Progenitor cell of endocrine pancreas (in vitro differentiated cells): ENCODE data around the gene MAP2K1. TPM values are rescaled to one million over a fixed set of nuclear protein-coding genes. Genes with fewer than 3 reads are reported as not detected.

Source experiments
- DNase-seq: peaks from one replicate; pipeline ENCODE4 v3.0.0; 2021; ENCODE audit warnings: low spot score; ENCODE audit not compliant: unreplicated experiment
- H3K27ac Mint-ChIP-seq: 2 replicates; pipeline ENCODE4 v1.8.0; 2021; ENCODE audit warnings: mild to moderate bottlenecking, moderate library complexity, mixed read lengths
- H3K27me3 Mint-ChIP-seq: 2 replicates; pipeline ENCODE4 v1.8.0; 2021; ENCODE audit warnings: mixed read lengths
- H3K36me3 Mint-ChIP-seq: 2 replicates; pipeline ENCODE4 v1.8.0; 2022; ENCODE audit warnings: mixed read lengths; ENCODE audit not compliant: insufficient read depth
- H3K4me1 Mint-ChIP-seq: 2 replicates; pipeline ENCODE4 v1.8.0; 2021; ENCODE audit warnings: low read depth, mixed read lengths
- H3K4me3 Mint-ChIP-seq: 2 replicates; pipeline ENCODE4 v1.8.0; 2021; ENCODE audit warnings: low read depth, mild to moderate bottlenecking, moderate library complexity, mixed read lengths
- H3K9me3 Mint-ChIP-seq: 2 replicates; pipeline ENCODE4 v1.8.0; 2021; ENCODE audit warnings: low read depth, mixed read lengths
- total RNA-seq: library from RNA; stranded (reverse); gene quantifications from 2 replicates; pipeline ENCODE4 v1.2.1, GENCODE V29; 2021
- TF ChIP-seq, protein P1 (sequence below): fragments of 200-600 bp; sonication (generic); IDR thresholded peaks from one replicate; pipeline ENCODE4 v1.5.0; 2021; ENCODE audit warnings: antibody characterized with exemption, mild to moderate bottlenecking; ENCODE audit not compliant: unreplicated experiment

Gene MAP2K1
- total RNA-seq, 1 donor from 2014 or later, result 28.6 TPM

DNA sequence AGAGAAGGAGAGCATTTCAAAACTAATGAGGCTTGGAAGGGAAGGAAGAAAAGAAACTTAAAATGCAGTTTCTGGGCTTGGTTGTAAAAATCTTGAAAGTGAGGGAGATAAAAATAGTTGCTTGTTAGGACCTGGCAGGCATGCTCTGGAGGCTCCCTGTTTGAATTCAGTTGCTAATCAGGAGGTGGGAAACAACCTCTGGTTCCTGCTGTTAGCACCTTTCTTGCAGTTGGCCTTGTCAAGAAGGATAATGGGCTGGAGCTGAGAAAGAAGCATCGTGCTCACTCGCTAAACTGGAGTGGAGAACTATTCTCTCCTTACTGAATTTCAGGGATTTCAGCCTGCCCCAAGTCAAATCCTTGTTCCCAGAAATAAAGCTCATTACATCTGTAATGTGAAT, 87.4 kb downstream of the MAP2K1 start:
- Mint-ChIP-seq H3K4me3 (no peak overlapping the region), H3K36me3 (peaks cover 1% of the 10 kb centered on the region)

GRCh38 chr15:66474963-66475362, 88.3 kb downstream of the MAP2K1 start:
- Mint-ChIP-seq H3K36me3 (peaks cover 1% of the 10 kb centered on the region), H3K27ac (no peak overlapping the region), H3K27me3 (no peaks in the 10 kb centered on the region), H3K4me1 (peaks cover 13% of the 10 kb centered on the region), H3K9me3 (no peaks in the 10 kb centered on the region), H3K4me3 (no peak overlapping the region)
- TF ChIP-seq, protein P1, sequence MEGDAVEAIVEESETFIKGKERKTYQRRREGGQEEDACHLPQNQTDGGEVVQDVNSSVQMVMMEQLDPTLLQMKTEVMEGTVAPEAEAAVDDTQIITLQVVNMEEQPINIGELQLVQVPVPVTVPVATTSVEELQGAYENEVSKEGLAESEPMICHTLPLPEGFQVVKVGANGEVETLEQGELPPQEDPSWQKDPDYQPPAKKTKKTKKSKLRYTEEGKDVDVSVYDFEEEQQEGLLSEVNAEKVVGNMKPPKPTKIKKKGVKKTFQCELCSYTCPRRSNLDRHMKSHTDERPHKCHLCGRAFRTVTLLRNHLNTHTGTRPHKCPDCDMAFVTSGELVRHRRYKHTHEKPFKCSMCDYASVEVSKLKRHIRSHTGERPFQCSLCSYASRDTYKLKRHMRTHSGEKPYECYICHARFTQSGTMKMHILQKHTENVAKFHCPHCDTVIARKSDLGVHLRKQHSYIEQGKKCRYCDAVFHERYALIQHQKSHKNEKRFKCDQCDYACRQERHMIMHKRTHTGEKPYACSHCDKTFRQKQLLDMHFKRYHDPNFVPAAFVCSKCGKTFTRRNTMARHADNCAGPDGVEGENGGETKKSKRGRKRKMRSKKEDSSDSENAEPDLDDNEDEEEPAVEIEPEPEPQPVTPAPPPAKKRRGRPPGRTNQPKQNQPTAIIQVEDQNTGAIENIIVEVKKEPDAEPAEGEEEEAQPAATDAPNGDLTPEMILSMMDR, result no peak
- DNase-seq, result no peak

More for the DNA sequence above, 87.4 kb downstream of the MAP2K1 start:
- no peaks in the 10 kb centered on the region for H3K27me3 Mint-ChIP-seq
- no peak for DNase-seq
- peaks cover 13% of the 10 kb centered on the region for H3K4me1 Mint-ChIP-seq
- no peak overlapping the region for H3K27ac Mint-ChIP-seq
- TF ChIP-seq, protein P1, result no peak
- no peaks in the 10 kb centered on the region for H3K9me3 Mint-ChIP-seq

- DNase-seq, result no peak
- peaks cover 9% of the 10 kb centered on the region for H3K4me1 Mint-ChIP-seq
- H3K27ac Mint-ChIP-seq, result no peak overlapping the region
- H3K36me3 Mint-ChIP-seq, result peaks cover 1% of the 10 kb centered on the region
- no peaks in the 10 kb centered on the region for H3K9me3 Mint-ChIP-seq
- H3K27me3 Mint-ChIP-seq, result no peaks in the 10 kb centered on the region
- TF ChIP-seq, protein P1, result no peak
- no peak overlapping the region for H3K4me3 Mint-ChIP-seq
These were observed 89.8 kb downstream of the MAP2K1 start for GRCh38 chr15:66476535-66476934.

DNA sequence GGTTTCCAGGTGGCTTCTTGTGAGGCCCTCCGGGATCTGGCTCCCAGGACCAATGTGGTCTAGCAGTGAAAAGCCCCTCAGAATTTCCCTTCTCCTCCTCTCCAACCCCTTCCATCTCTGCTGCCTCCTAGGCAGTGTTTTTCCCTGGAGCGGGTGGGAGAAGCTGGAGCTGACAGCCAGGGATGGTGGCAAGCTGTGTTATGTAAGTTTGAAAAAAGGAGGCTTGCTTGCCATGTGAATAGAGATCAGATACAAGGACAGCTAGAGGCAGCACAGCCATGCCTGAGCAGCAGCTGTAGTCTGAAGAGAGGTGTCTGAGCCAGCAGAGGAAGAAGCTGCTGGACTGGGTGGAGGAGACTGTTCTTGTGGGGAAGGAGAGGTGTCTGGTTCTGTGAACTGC, 90.3 kb downstream of the MAP2K1 start:
- Mint-ChIP-seq H3K27me3 (no peaks in the 10 kb centered on the region), H3K36me3 (peaks cover 1% of the 10 kb centered on the region), H3K27ac (no peak overlapping the region), H3K9me3 (no peaks in the 10 kb centered on the region), H3K4me3 (no peak overlapping the region), H3K4me1 (peaks cover 9% of the 10 kb centered on the region)
- no peak for DNase-seq
- TF ChIP-seq, protein P1, result no peak

- TF ChIP-seq, protein P1, result no peak
- Mint-ChIP-seq H3K27me3 (no peaks in the 10 kb centered on the region), H3K4me3 (no peak overlapping the region), H3K4me1 (no peaks in the 10 kb centered on the region), H3K27ac (no peak overlapping the region), H3K9me3 (no peaks in the 10 kb centered on the region), H3K36me3 (peaks cover 2% of the 10 kb centered on the region)
- DNase-seq, result no peak
These were observed 93.6 kb downstream of the MAP2K1 start for GRCh38 chr15:66480267-66480666.
